ENCODE results near the gene C2orf78.

C2orf78 gene

DNA sequence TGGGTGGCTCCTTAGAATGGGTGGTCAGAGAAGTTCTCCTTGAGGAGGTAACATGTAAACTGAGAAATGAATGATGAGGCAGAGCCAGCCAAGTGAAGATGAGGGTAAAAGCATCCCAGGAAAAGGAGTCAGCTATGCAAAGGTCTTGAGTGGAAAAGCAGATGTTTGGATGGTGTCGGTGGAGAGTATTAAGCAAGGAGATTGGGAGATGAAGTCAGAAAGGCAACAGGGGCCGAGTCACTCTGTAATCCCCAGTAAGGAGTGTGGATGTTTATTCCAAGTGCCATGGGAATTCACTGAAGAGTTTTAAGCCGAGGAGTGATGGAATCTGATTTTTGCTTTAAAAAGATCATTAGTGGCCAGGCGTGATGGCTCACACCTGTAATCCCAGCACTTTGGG lies 41.4 kb downstream of the C2orf78 start:
- no peak overlapping the region for H3K14ac ChIP-seq (ENCODE audit: low read length)
- peaks cover 5% of the 10 kb centered on the region for H3K79me2 ChIP-seq (ENCODE audit: control insufficient read depth, insufficient read depth, low read length, poor library complexity)
- H2BK12ac ChIP-seq (ENCODE audit: low read length): no peak overlapping the region
- H3K4ac ChIP-seq (ENCODE audit: low read depth, low read length): no peak overlapping the region
- H2AK5ac ChIP-seq (ENCODE audit: low read length): no peak overlapping the region
- H2BK120ac ChIP-seq (ENCODE audit: insufficient read depth, low read length, poor library complexity): no peak overlapping the region
- H3K9me3 ChIP-seq (ENCODE audit: insufficient read depth, low read depth, low read length): no peaks in the 10 kb centered on the region
- no peaks in the 10 kb centered on the region for H3K27me3 ChIP-seq (ENCODE audit: insufficient read depth, low read length)
- no peak overlapping the region for H4K12ac ChIP-seq (ENCODE audit: low read depth, low read length)
- no peak overlapping the region for H3K4me2 ChIP-seq (ENCODE audit: low read length)
- no peak overlapping the region for H3K4me3 ChIP-seq (ENCODE audit: low read depth, low read length)
- H2BK5ac ChIP-seq (ENCODE audit: low read depth, low read length, poor library complexity): no peak overlapping the region
- H4K91ac ChIP-seq (ENCODE audit: low read depth, low read length): no peak overlapping the region
- H3K23ac ChIP-seq (ENCODE audit: low read length): no peak overlapping the region
- H3K9ac ChIP-seq (ENCODE audit: low read length): no peak overlapping the region
- no peak overlapping the region for H4K8ac ChIP-seq (ENCODE audit: low read depth, low read length)
- peaks cover 3 to 4% of the 10 kb centered on the region in 2 experiments for H3K4me1 ChIP-seq (ENCODE audit: control insufficient read depth in 1 of 2, insufficient read depth in 2 of 2, low read length in 2 of 2)
- H3K79me1 ChIP-seq (ENCODE audit: low read length): peaks cover 6% of the 10 kb centered on the region
- no peak for DNase-seq
- no peak overlapping the region for H2AFZ ChIP-seq (ENCODE audit: insufficient read depth, low read length, poor library complexity)
- H3K36me3 ChIP-seq (ENCODE audit: control insufficient read depth in 1 of 2, insufficient read depth in 2 of 2, low read length in 2 of 2): no peaks in the 10 kb centered on the region
- no peak overlapping the region for H3K18ac ChIP-seq (ENCODE audit: low read length)
- WGBS (ENCODE audit: extremely low coverage, insufficient coverage, insufficient read length): no CpG with 5 or more reads among the region's 4 CpGs
- no peak overlapping the region for H3K27ac ChIP-seq (ENCODE audit: low read depth, low read length)

DNA sequence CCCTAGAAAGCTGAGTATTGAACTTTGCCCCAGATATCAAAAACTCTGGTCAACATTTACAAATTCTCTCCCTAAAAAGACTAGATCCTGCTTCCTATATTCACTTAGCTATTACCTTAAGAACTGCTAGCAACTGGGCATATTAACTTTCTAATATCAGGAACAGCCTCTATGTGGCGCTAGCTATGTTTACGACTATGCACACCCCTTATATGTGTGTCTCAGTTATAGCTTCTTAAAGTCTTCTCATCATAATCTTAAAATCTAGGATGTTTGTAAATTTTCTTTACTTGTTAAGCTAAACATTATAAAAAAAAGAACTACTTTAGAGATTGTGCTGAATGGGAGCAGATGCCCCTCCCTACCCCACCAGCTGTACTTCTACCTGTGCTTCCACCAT lies 43.0 kb downstream of the C2orf78 start:
- no peak overlapping the region for H3K4me2 ChIP-seq (ENCODE audit: low read length)
- no peak overlapping the region for H3K27ac ChIP-seq (ENCODE audit: low read depth, low read length)
- H2AFZ ChIP-seq (ENCODE audit: insufficient read depth, low read length, poor library complexity): no peak overlapping the region
- H4K12ac ChIP-seq (ENCODE audit: low read depth, low read length): no peak overlapping the region
- H3K36me3 ChIP-seq (ENCODE audit: control insufficient read depth in 1 of 2, insufficient read depth in 2 of 2, low read length in 2 of 2): peaks cover 0 to 3% of the 10 kb centered on the region in 2 experiments
- H4K8ac ChIP-seq (ENCODE audit: low read depth, low read length): no peak overlapping the region
- peaks cover 5% of the 10 kb centered on the region for H3K79me2 ChIP-seq (ENCODE audit: control insufficient read depth, insufficient read depth, low read length, poor library complexity)
- no peak overlapping the region for H3K23ac ChIP-seq (ENCODE audit: low read length)
- H3K79me1 ChIP-seq (ENCODE audit: low read length): peaks cover 6% of the 10 kb centered on the region
- H2BK5ac ChIP-seq (ENCODE audit: low read depth, low read length, poor library complexity): no peak overlapping the region
- H3K27me3 ChIP-seq (ENCODE audit: insufficient read depth, low read length): no peaks in the 10 kb centered on the region
- H2AK5ac ChIP-seq (ENCODE audit: low read length): no peak overlapping the region
- H3K9me3 ChIP-seq (ENCODE audit: insufficient read depth, low read depth, low read length): no peaks in the 10 kb centered on the region
- H3K9ac ChIP-seq (ENCODE audit: low read length): no peak overlapping the region
- DNase-seq: peak; percentile 29 to 63
- no CpG with 5 or more reads among the region's 2 CpGs for WGBS (ENCODE audit: extremely low coverage, insufficient coverage, insufficient read length)
- peaks cover 3 to 4% of the 10 kb centered on the region in 2 experiments for H3K4me1 ChIP-seq (ENCODE audit: control insufficient read depth in 1 of 2, insufficient read depth in 2 of 2, low read length in 2 of 2)
- H2BK12ac ChIP-seq (ENCODE audit: low read length): no peak overlapping the region
- H3K4me3 ChIP-seq (ENCODE audit: low read depth, low read length): no peak overlapping the region
- H3K14ac ChIP-seq (ENCODE audit: low read length): no peak overlapping the region
- no peak overlapping the region for H2BK120ac ChIP-seq (ENCODE audit: insufficient read depth, low read length, poor library complexity)
- no peak overlapping the region for H3K4ac ChIP-seq (ENCODE audit: low read depth, low read length)
- no peak overlapping the region for H4K91ac ChIP-seq (ENCODE audit: low read depth, low read length)
- no peak overlapping the region for H3K18ac ChIP-seq (ENCODE audit: low read length)

- Histone ChIP-seq H3K4me1 (ENCODE audit: control insufficient read depth in 1 of 2, insufficient read depth in 2 of 2, low read length in 2 of 2) (peaks cover 3 to 4% of the 10 kb centered on the region in 2 experiments), H3K18ac (ENCODE audit: low read length) (no peak overlapping the region), H4K12ac (ENCODE audit: low read depth, low read length) (no peak overlapping the region), H3K4me2 (ENCODE audit: low read length) (no peak overlapping the region), H3K27me3 (ENCODE audit: insufficient read depth, low read length) (no peaks in the 10 kb centered on the region), H2AK5ac (ENCODE audit: low read length) (no peak overlapping the region), H2BK5ac (ENCODE audit: low read depth, low read length, poor library complexity) (no peak overlapping the region), H3K36me3 (ENCODE audit: control insufficient read depth in 1 of 2, insufficient read depth in 2 of 2, low read length in 2 of 2) (peaks cover 2 to 5% of the 10 kb centered on the region in 2 experiments), H2BK12ac (ENCODE audit: low read length) (no peak overlapping the region), H3K79me2 (ENCODE audit: control insufficient read depth, insufficient read depth, low read length, poor library complexity) (peaks cover 5% of the 10 kb centered on the region), H3K9me3 (ENCODE audit: insufficient read depth, low read depth, low read length) (no peaks in the 10 kb centered on the region), H3K79me1 (ENCODE audit: low read length) (peaks cover 6% of the 10 kb centered on the region), H4K91ac (ENCODE audit: low read depth, low read length) (no peak overlapping the region), H4K8ac (ENCODE audit: low read depth, low read length) (peak overlapping the region; percentile 91), H2BK120ac (ENCODE audit: insufficient read depth, low read length, poor library complexity) (no peak overlapping the region), H2AFZ (ENCODE audit: insufficient read depth, low read length, poor library complexity) (peak overlapping the region; percentile 35), H3K14ac (ENCODE audit: low read length) (no peak overlapping the region), H3K27ac (ENCODE audit: low read depth, low read length) (no peak overlapping the region), H3K4ac (ENCODE audit: low read depth, low read length) (no peak overlapping the region), H3K9ac (ENCODE audit: low read length) (no peak overlapping the region), H3K23ac (ENCODE audit: low read length) (no peak overlapping the region), H3K4me3 (ENCODE audit: low read depth, low read length) (no peak overlapping the region)
- no CpG with 5 or more reads among the region's 9 CpGs for WGBS (ENCODE audit: extremely low coverage, insufficient coverage, insufficient read length)
- no peak for DNase-seq
These were observed 43.8 kb downstream of the C2orf78 start for GRCh38 chr2:73827660-73828388.

GRCh38 chr2:73828389-73828817 lies 44.4 kb downstream of the C2orf78 start:
- peak overlapping the region; percentile 60 for H3K4me2 ChIP-seq (ENCODE audit: low read length)
- H4K8ac ChIP-seq (ENCODE audit: low read depth, low read length): peak overlapping the region; percentile 91
- no peak overlapping the region for H3K23ac ChIP-seq (ENCODE audit: low read length)
- no peak overlapping the region for H3K4ac ChIP-seq (ENCODE audit: low read depth, low read length)
- no peak overlapping the region for H3K14ac ChIP-seq (ENCODE audit: low read length)
- H2BK5ac ChIP-seq (ENCODE audit: low read depth, low read length, poor library complexity): no peak overlapping the region
- H3K9ac ChIP-seq (ENCODE audit: low read length): no peak overlapping the region
- H3K79me2 ChIP-seq (ENCODE audit: control insufficient read depth, insufficient read depth, low read length, poor library complexity): peaks cover 5% of the 10 kb centered on the region
- no peak overlapping the region for H2BK12ac ChIP-seq (ENCODE audit: low read length)
- no peak for DNase-seq
- peaks cover 2 to 5% of the 10 kb centered on the region in 2 experiments for H3K36me3 ChIP-seq (ENCODE audit: control insufficient read depth in 1 of 2, insufficient read depth in 2 of 2, low read length in 2 of 2)
- H2AFZ ChIP-seq (ENCODE audit: insufficient read depth, low read length, poor library complexity): peak overlapping the region; percentile 35
- peaks cover 6% of the 10 kb centered on the region for H3K79me1 ChIP-seq (ENCODE audit: low read length)
- no peak overlapping the region for H3K27ac ChIP-seq (ENCODE audit: low read depth, low read length)
- H3K4me1 ChIP-seq (ENCODE audit: control insufficient read depth in 1 of 2, insufficient read depth in 2 of 2, low read length in 2 of 2): peaks cover 3 to 4% of the 10 kb centered on the region in 2 experiments
- H3K4me3 ChIP-seq (ENCODE audit: low read depth, low read length): no peak overlapping the region
- H3K9me3 ChIP-seq (ENCODE audit: insufficient read depth, low read depth, low read length): no peaks in the 10 kb centered on the region
- H4K12ac ChIP-seq (ENCODE audit: low read depth, low read length): no peak overlapping the region
- no peak overlapping the region for H4K91ac ChIP-seq (ENCODE audit: low read depth, low read length)
- WGBS (ENCODE audit: extremely low coverage, insufficient coverage, insufficient read length): no CpG with 5 or more reads among the region's 4 CpGs
- H3K27me3 ChIP-seq (ENCODE audit: insufficient read depth, low read length): no peaks in the 10 kb centered on the region
- no peak overlapping the region for H2AK5ac ChIP-seq (ENCODE audit: low read length)
- H2BK120ac ChIP-seq (ENCODE audit: insufficient read depth, low read length, poor library complexity): no peak overlapping the region
- H3K18ac ChIP-seq (ENCODE audit: low read length): no peak overlapping the region

Data from trophoblast cell (in vitro differentiated cells and primary cell).